HEK293 (cell line): ENCODE data around the gene CKAP4.

ENCODE experiments used
- GFI1B ChIP-seq: fragments of 450-650 bp; formaldehyde crosslinking; IDR thresholded peaks from 2 replicates; pipeline ENCODE4 v1.5.1; 2016; ENCODE audit warnings: missing biosample characterization, missing genetic modification characterization
- RBAK ChIP-seq: fragments of 450-650 bp; formaldehyde crosslinking; IDR thresholded peaks from 2 replicates; pipeline ENCODE4 v1.5.1; 2016; ENCODE audit warnings: missing biosample characterization, missing genetic modification characterization
- SETDB1 ChIP-seq: IDR thresholded peaks from one replicate; pipeline ENCODE4 v1.6.1; 2017; ENCODE audit warnings: mild to moderate bottlenecking, low read length, moderate library complexity, mixed read lengths; ENCODE audit not compliant: insufficient read length
- SP3 ChIP-seq: fragments of 450-650 bp; formaldehyde crosslinking; IDR thresholded peaks from 2 replicates; pipeline ENCODE4 v1.5.1; 2016; ENCODE audit warnings: missing biosample characterization, missing genetic modification characterization
- SP7 ChIP-seq: fragments of 450-650 bp; formaldehyde crosslinking; IDR thresholded peaks from 2 replicates; pipeline ENCODE4 v1.5.1; 2016; ENCODE audit warnings: missing biosample characterization, missing genetic modification characterization
- TCF7L2 ChIP-seq: IDR thresholded peaks from 2 replicates; pipeline ENCODE4 v1.6.1; 2011; ENCODE audit warnings: low read depth, mild to moderate bottlenecking, inconsistent platforms, low read length, moderate library complexity, borderline replicate concordance
- WT1 ChIP-seq: fragments of 450-650 bp; formaldehyde crosslinking; IDR thresholded peaks from 2 replicates; pipeline ENCODE4 v1.5.1; 2016; ENCODE audit warnings: missing biosample characterization, missing genetic modification characterization
- YY1 ChIP-seq: fragments of 450-650 bp; formaldehyde crosslinking; IDR thresholded peaks from 2 replicates; pipeline ENCODE4 v1.5.1; 2018; ENCODE audit warnings: missing biosample characterization, missing genetic modification characterization
- YY2 ChIP-seq: fragments of 450-650 bp; formaldehyde crosslinking; IDR thresholded peaks from 2 replicates; pipeline ENCODE4 v1.5.1; 2016; ENCODE audit warnings: missing biosample characterization, missing genetic modification characterization
- ZBTB17 ChIP-seq: fragments of 450-650 bp; formaldehyde crosslinking; IDR thresholded peaks from 2 replicates; pipeline ENCODE4 v1.5.1; 2016; ENCODE audit warnings: missing biosample characterization, missing genetic modification characterization
- ZNF10 ChIP-seq: fragments of 450-650 bp; formaldehyde crosslinking; IDR thresholded peaks from 2 replicates; pipeline ENCODE4 v1.5.1; 2017; ENCODE audit warnings: missing biosample characterization, missing genetic modification characterization
- ZNF2 ChIP-seq: fragments of 450-650 bp; formaldehyde crosslinking; IDR thresholded peaks from 2 replicates; pipeline ENCODE4 v1.5.1; 2016; ENCODE audit warnings: missing biosample characterization, missing genetic modification characterization
- ZNF221 ChIP-seq: fragments of 450-650 bp; formaldehyde crosslinking; IDR thresholded peaks from 2 replicates; pipeline ENCODE4 v1.5.1; 2017; ENCODE audit warnings: missing biosample characterization, missing genetic modification characterization, borderline replicate concordance
- ZNF24 ChIP-seq: fragments of 450-650 bp; formaldehyde crosslinking; IDR thresholded peaks from 2 replicates; pipeline ENCODE4 v1.5.1; 2016; ENCODE audit warnings: missing biosample characterization, missing genetic modification characterization
- ZNF394 ChIP-seq: fragments of 450-650 bp; formaldehyde crosslinking; IDR thresholded peaks from 2 replicates; pipeline ENCODE4 v1.5.1; 2016; ENCODE audit warnings: missing biosample characterization, missing genetic modification characterization, mild to moderate bottlenecking, moderate library complexity, borderline replicate concordance
- ZNF48 ChIP-seq: fragments of 450-650 bp; formaldehyde crosslinking; IDR thresholded peaks from 2 replicates; pipeline ENCODE4 v1.5.1; 2016; ENCODE audit warnings: missing biosample characterization, missing genetic modification characterization
- ZNF560 ChIP-seq: fragments of 450-650 bp; formaldehyde crosslinking; IDR thresholded peaks from 2 replicates; pipeline ENCODE4 v1.5.1; 2017; ENCODE audit warnings: missing biosample characterization, missing genetic modification characterization, borderline replicate concordance
- ZNF585B ChIP-seq: fragments of 450-650 bp; formaldehyde crosslinking; IDR thresholded peaks from 2 replicates; pipeline ENCODE4 v1.5.1; 2016; ENCODE audit warnings: missing biosample characterization, missing genetic modification characterization
- ZNF621 ChIP-seq: fragments of 450-650 bp; formaldehyde crosslinking; IDR thresholded peaks from 2 replicates; pipeline ENCODE4 v1.5.1; 2017; ENCODE audit warnings: missing biosample characterization, missing genetic modification characterization
- ZNF654 ChIP-seq: fragments of 450-650 bp; formaldehyde crosslinking; IDR thresholded peaks from 2 replicates; pipeline ENCODE4 v1.5.1; 2016; ENCODE audit warnings: low read depth, missing biosample characterization, missing genetic modification characterization
- ZNF777 ChIP-seq: fragments of 450-650 bp; formaldehyde crosslinking; IDR thresholded peaks from 2 replicates; pipeline ENCODE4 v1.5.1; 2017; ENCODE audit warnings: missing biosample characterization, missing genetic modification characterization, borderline replicate concordance
- ZSCAN16 ChIP-seq: fragments of 450-650 bp; formaldehyde crosslinking; IDR thresholded peaks from 2 replicates; pipeline ENCODE4 v1.5.1; 2016; ENCODE audit warnings: missing biosample characterization, missing genetic modification characterization
- ZXDB ChIP-seq: fragments of 450-650 bp; formaldehyde crosslinking; IDR thresholded peaks from 2 replicates; pipeline ENCODE4 v1.5.1; 2016; ENCODE audit warnings: missing biosample characterization, missing genetic modification characterization
- TF ChIP-seq, protein P1 (sequence below): fragments of 450-650 bp; formaldehyde crosslinking; IDR thresholded peaks from 2 replicates; pipeline ENCODE4 v1.5.1; 2016; ENCODE audit warnings: missing biosample characterization, missing genetic modification characterization
- TF ChIP-seq, protein P2 (sequence below): fragments of 450-650 bp; formaldehyde crosslinking; IDR thresholded peaks from 2 replicates; pipeline ENCODE4 v1.5.1; 2016; ENCODE audit warnings: missing biosample characterization, missing genetic modification characterization
- TF ChIP-seq, protein P3 (sequence below): fragments of 450-650 bp; formaldehyde crosslinking; IDR thresholded peaks from 2 replicates; pipeline ENCODE4 v1.5.1; 2017; ENCODE audit warnings: missing biosample characterization, missing genetic modification characterization
- TF ChIP-seq, protein P4 (sequence below): fragments of 450-650 bp; formaldehyde crosslinking; IDR thresholded peaks from 2 replicates; pipeline ENCODE4 v1.5.1; 2016; ENCODE audit warnings: missing biosample characterization, missing genetic modification characterization
- TF ChIP-seq, protein P5 (sequence below): fragments of 450-650 bp; formaldehyde crosslinking; IDR thresholded peaks from 2 replicates; pipeline ENCODE4 v1.5.1; 2016; ENCODE audit warnings: missing biosample characterization, missing genetic modification characterization
- TF ChIP-seq, protein P6 (sequence below): fragments of 450-650 bp; formaldehyde crosslinking; IDR thresholded peaks from 2 replicates; pipeline ENCODE4 v1.5.1; 2016; ENCODE audit warnings: missing biosample characterization, missing genetic modification characterization, low read depth
- TF ChIP-seq, protein P7 (sequence below): fragments of 450-650 bp; formaldehyde crosslinking; IDR thresholded peaks from 2 replicates; pipeline ENCODE4 v1.5.1; 2016; ENCODE audit warnings: missing biosample characterization, missing genetic modification characterization

The CKAP4 gene

DNA sequence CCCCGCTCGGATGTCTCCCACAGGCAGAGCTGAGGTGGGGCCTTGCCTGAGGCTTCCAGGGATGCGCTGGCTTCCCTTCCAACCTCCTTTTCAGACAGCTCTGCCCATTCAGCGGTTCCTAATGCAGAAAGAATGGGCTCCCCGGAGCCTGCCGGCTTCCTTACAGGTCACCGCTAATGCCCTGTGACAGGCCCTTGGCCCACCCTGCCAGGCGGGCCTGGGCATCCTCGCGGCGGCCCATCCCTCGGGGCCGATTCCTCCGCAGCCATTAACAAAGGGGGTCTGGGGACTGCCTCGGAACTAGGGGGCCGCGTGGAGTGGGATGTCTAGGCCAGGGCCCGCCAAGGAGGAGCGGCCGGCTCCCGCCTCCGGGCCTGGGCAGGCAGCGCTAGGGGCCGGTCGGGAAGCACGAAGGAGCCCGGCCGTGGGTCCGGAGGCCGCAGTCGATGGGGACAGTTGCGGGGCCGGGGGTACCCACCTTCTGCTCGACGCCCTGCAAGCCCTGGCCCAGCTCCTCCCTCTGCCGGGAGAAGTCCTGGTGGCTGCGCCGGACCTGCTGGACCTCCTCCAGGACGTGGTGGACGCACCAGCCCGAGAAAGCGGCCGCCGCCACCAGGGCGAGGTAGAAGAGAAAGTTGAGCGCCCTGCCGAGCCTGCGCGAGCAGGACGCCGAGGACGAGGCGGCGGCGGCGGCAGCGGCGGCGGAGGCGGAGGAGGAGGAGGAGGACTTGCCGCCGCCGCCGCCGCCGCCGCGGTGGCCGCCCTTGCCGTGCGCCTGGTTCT, 738 bp downstream of the CKAP4 start (continued):
- TF ChIP-seq ZNF585B = no peak
- TF ChIP-seq, protein P1, sequence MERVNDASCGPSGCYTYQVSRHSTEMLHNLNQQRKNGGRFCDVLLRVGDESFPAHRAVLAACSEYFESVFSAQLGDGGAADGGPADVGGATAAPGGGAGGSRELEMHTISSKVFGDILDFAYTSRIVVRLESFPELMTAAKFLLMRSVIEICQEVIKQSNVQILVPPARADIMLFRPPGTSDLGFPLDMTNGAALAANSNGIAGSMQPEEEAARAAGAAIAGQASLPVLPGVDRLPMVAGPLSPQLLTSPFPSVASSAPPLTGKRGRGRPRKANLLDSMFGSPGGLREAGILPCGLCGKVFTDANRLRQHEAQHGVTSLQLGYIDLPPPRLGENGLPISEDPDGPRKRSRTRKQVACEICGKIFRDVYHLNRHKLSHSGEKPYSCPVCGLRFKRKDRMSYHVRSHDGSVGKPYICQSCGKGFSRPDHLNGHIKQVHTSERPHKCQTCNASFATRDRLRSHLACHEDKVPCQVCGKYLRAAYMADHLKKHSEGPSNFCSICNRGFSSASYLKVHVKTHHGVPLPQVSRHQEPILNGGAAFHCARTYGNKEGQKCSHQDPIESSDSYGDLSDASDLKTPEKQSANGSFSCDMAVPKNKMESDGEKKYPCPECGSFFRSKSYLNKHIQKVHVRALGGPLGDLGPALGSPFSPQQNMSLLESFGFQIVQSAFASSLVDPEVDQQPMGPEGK (tag by site-specific recombination) = no peak
- TF ChIP-seq, protein P2, sequence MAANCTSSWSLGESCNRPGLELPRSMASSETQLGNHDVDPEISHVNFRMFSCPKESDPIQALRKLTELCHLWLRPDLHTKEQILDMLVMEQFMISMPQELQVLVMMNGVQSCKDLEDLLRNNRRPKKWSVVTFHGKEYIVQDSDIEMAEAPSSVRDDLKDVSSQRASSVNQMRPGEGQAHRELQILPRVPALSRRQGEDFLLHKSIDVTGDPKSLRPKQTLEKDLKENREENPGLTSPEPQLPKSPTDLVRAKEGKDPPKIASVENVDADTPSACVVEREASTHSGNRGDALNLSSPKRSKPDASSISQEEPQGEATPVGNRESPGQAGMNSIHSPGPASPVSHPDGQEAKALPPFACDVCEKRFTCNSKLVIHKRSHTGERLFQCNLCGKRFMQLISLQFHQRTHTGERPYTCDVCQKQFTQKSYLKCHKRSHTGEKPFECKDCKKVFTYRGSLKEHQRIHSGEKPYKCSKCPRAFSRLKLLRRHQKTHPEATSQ (tag by site-specific recombination) = no peak
- TF ChIP-seq ZNF621 (tag by site-specific recombination) = no peak
- TF ChIP-seq ZNF24 (tag by site-specific recombination) = no peak
- no peak for TF ChIP-seq YY2 (tag by site-specific recombination)
- TF ChIP-seq TCF7L2 = no peak
- TF ChIP-seq ZNF221 (tag by site-specific recombination) = no peak
- 0 out of 2 replicates have a peak, but pooled peaks have one; percentile 50 for TF ChIP-seq ZNF777 (tag by site-specific recombination)
- TF ChIP-seq GFI1B (tag by site-specific recombination) = no peak
- TF ChIP-seq, protein P3, sequence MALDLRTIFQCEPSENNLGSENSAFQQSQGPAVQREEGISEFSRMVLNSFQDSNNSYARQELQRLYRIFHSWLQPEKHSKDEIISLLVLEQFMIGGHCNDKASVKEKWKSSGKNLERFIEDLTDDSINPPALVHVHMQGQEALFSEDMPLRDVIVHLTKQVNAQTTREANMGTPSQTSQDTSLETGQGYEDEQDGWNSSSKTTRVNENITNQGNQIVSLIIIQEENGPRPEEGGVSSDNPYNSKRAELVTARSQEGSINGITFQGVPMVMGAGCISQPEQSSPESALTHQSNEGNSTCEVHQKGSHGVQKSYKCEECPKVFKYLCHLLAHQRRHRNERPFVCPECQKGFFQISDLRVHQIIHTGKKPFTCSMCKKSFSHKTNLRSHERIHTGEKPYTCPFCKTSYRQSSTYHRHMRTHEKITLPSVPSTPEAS = no peak
- TF ChIP-seq WT1 (tag by site-specific recombination) = no peak
- TF ChIP-seq ZXDB (tag by site-specific recombination) = no peak
- no peak for TF ChIP-seq ZSCAN16 (tag by site-specific recombination)
- no peak for TF ChIP-seq SP7 (tag by site-specific recombination)
- TF ChIP-seq ZNF2 = no peak
- TF ChIP-seq RBAK (tag by site-specific recombination) = no peak
- TF ChIP-seq ZNF560 = no peak
- TF ChIP-seq SETDB1 = no peak
- TF ChIP-seq ZBTB17 (tag by site-specific recombination) = no peak
- no peak for TF ChIP-seq SP3 (tag by site-specific recombination)
- TF ChIP-seq ZNF394 (tag by site-specific recombination) = no peak
- TF ChIP-seq, protein P4, sequence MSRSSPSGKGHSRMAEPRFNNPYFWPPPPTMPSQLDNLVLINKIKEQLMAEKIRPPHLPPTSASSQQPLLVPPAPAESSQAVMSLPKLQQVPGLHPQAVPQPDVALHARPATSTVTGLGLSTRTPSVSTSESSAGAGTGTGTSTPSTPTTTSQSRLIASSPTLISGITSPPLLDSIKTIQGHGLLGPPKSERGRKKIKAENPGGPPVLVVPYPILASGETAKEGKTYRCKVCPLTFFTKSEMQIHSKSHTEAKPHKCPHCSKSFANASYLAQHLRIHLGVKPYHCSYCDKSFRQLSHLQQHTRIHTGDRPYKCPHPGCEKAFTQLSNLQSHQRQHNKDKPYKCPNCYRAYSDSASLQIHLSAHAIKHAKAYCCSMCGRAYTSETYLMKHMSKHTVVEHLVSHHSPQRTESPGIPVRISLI (tag by site-specific recombination) = no peak
- no peak for TF ChIP-seq ZNF10 (tag by site-specific recombination)
- no peak for TF ChIP-seq ZNF654
- TF ChIP-seq, protein P5, sequence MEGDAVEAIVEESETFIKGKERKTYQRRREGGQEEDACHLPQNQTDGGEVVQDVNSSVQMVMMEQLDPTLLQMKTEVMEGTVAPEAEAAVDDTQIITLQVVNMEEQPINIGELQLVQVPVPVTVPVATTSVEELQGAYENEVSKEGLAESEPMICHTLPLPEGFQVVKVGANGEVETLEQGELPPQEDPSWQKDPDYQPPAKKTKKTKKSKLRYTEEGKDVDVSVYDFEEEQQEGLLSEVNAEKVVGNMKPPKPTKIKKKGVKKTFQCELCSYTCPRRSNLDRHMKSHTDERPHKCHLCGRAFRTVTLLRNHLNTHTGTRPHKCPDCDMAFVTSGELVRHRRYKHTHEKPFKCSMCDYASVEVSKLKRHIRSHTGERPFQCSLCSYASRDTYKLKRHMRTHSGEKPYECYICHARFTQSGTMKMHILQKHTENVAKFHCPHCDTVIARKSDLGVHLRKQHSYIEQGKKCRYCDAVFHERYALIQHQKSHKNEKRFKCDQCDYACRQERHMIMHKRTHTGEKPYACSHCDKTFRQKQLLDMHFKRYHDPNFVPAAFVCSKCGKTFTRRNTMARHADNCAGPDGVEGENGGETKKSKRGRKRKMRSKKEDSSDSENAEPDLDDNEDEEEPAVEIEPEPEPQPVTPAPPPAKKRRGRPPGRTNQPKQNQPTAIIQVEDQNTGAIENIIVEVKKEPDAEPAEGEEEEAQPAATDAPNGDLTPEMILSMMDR (tag by site-specific recombination) = peak; percentile 42; the same call in 1 of the 2 replicates
- peak; percentile 31; the same call in 1 of the 2 replicates for TF ChIP-seq YY1 (tag by site-specific recombination)
- TF ChIP-seq, protein P6, sequence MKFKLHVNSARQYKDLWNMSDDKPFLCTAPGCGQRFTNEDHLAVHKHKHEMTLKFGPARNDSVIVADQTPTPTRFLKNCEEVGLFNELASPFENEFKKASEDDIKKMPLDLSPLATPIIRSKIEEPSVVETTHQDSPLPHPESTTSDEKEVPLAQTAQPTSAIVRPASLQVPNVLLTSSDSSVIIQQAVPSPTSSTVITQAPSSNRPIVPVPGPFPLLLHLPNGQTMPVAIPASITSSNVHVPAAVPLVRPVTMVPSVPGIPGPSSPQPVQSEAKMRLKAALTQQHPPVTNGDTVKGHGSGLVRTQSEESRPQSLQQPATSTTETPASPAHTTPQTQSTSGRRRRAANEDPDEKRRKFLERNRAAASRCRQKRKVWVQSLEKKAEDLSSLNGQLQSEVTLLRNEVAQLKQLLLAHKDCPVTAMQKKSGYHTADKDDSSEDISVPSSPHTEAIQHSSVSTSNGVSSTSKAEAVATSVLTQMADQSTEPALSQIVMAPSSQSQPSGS = no peak
- no peak for TF ChIP-seq ZNF48 (tag by site-specific recombination)
- TF ChIP-seq, protein P7, sequence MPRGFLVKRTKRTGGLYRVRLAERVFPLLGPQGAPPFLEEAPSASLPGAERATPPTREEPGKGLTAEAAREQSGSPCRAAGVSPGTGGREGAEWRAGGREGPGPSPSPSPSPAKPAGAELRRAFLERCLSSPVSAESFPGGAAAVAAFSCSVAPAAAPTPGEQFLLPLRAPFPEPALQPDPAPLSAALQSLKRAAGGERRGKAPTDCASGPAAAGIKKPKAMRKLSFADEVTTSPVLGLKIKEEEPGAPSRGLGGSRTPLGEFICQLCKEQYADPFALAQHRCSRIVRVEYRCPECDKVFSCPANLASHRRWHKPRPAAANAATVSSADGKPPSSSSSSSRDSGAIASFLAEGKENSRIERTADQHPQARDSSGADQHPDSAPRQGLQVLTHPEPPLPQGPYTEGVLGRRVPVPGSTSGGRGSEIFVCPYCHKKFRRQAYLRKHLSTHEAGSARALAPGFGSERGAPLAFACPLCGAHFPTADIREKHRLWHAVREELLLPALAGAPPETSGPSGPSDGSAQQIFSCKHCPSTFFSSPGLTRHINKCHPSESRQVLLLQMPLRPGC = no peak
